Glutamatergic neuron (in vitro differentiated cells): ENCODE results near the gene TADA1. TPM values are rescaled to one million over a fixed set of nuclear protein-coding genes. Genes with fewer than 3 reads are reported as not detected.
A peak's percentile ranks its signal among the peaks of the same experiment; 100 is the strongest.

Source experiments
- DNase-seq: peaks from one replicate; pipeline ENCODE4 v3.0.0; 2022
- H3K27ac Mint-ChIP-seq: one replicate; pipeline ENCODE4 v1.8.0; 2020; ENCODE audit warnings: mild to moderate bottlenecking, mixed read lengths, inconsistent platforms; ENCODE audit not compliant: unreplicated experiment
- H3K27me3 Mint-ChIP-seq: one replicate; pipeline ENCODE4 v1.8.0; 2020; ENCODE audit warnings: mild to moderate bottlenecking, moderate library complexity, mixed read lengths, inconsistent platforms; ENCODE audit not compliant: unreplicated experiment
- H3K36me3 Mint-ChIP-seq: one replicate; pipeline ENCODE4 v1.8.0; 2020; ENCODE audit warnings: mild to moderate bottlenecking, mixed read lengths, inconsistent platforms; ENCODE audit not compliant: unreplicated experiment
- H3K4me1 Mint-ChIP-seq: one replicate; pipeline ENCODE4 v1.8.0; 2020; ENCODE audit warnings: mild to moderate bottlenecking, low read depth, mixed read lengths, inconsistent platforms; ENCODE audit not compliant: unreplicated experiment
- H3K4me3 Mint-ChIP-seq: one replicate; pipeline ENCODE4 v1.8.0; 2020; ENCODE audit warnings: mild to moderate bottlenecking, mixed read lengths, inconsistent platforms; ENCODE audit not compliant: unreplicated experiment
- H3K9me3 Mint-ChIP-seq: one replicate; pipeline ENCODE4 v1.8.0; 2020; ENCODE audit warnings: mild to moderate bottlenecking, moderate library complexity, mixed read lengths, inconsistent platforms; ENCODE audit not compliant: unreplicated experiment
- CTCF ChIP-seq: fragments of 200-600 bp; sonication (generic); IDR thresholded peaks from one replicate; pipeline ENCODE4 v1.5.0; 2021; ENCODE audit not compliant: partially characterized antibody, unreplicated experiment
- long read RNA-seq: library from polyadenylated mRNA; unstranded; transcript quantifications from one replicate; pipeline ENCODE4 v2.0.0, GENCODE V29; 2020; ENCODE audit not compliant: unreplicated experiment
- total RNA-seq: library from RNA; stranded (reverse); fragmentation: NEBNext Ultra II Directional; extraction: Animal tissue kit (Norgen Biotek cat#: 25700); gene quantifications from one replicate; pipeline ENCODE4 v1.2.1, GENCODE V29; 2021; ENCODE audit not compliant: unreplicated experiment

TADA1 gene
- total RNA-seq: 15.9 TPM
- long read RNA-seq, transcript TADA1-201 (8 exons, 2,159 nt): major isoform, 16 of 17 reads
- long read RNA-seq, partial matches to known transcripts: 0 of 17 reads
- long read RNA-seq, other reads (novel, unspliced or antisense): 1 of 17 reads

GRCh38 chr1:166875734-166876539 is at the start of gene TADA1:
TADA1 (minus strand) TSS chr1:166876264; CDS start chr1:166876233, 31 bp downstream.
- H3K27ac Mint-ChIP-seq: peak within 1 kb of the TSS; percentile 94
- H3K36me3 Mint-ChIP-seq: no peaks in the 10 kb centered on the region
- DNase-seq: peak; percentile 99
- H3K27me3 Mint-ChIP-seq: peaks cover 2% of the 10 kb centered on the region
- no peak for TF ChIP-seq CTCF
- peak within 1 kb of the TSS; percentile 93 for H3K4me3 Mint-ChIP-seq
- peaks cover 14% of the 10 kb centered on the region for H3K9me3 Mint-ChIP-seq
- H3K4me1 Mint-ChIP-seq: no peaks in the 10 kb centered on the region

DNA sequence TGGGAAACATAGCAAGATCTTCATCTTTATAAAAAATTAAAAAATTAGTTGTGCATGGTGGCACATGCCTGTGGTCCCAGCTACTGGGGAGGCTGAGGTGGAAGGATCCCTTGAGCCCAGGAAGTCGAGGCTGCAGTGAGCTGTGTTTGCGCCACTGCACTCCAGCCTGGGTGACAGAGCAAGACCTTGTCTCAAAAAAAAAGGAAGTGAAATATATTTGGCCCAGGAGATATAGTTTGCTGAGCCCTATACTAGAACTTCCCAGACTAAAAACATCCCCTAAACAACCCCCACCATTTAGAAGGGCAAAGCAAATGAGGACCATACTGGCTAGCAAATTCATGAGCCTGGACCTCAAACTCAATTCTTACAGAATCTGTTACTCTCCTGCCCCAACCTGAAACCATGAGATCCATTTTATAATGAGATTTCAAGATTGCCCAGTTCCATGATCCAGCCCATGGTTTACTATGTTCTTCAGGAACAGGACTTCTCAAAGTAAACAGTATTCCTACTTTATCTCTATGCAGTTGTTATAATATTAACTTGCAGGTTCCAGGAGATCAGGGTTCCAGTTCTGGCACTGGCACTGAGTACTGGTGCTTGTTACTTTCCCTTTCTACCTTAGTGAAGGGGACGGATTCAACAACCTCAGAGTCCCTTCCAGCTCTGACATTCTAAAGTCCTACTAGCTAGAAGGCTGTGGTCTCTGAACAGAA is 48.9 kb upstream of the TADA1 start:
- no peaks in the 10 kb centered on the region for H3K36me3 Mint-ChIP-seq
- H3K27me3 Mint-ChIP-seq: peaks cover 8% of the 10 kb centered on the region
- H3K4me1 Mint-ChIP-seq: no peaks in the 10 kb centered on the region
- TF ChIP-seq CTCF: no peak
- H3K9me3 Mint-ChIP-seq: peaks cover 1% of the 10 kb centered on the region
- H3K27ac Mint-ChIP-seq: no peak overlapping the region
- no peak for DNase-seq
- no peak overlapping the region for H3K4me3 Mint-ChIP-seq

DNA sequence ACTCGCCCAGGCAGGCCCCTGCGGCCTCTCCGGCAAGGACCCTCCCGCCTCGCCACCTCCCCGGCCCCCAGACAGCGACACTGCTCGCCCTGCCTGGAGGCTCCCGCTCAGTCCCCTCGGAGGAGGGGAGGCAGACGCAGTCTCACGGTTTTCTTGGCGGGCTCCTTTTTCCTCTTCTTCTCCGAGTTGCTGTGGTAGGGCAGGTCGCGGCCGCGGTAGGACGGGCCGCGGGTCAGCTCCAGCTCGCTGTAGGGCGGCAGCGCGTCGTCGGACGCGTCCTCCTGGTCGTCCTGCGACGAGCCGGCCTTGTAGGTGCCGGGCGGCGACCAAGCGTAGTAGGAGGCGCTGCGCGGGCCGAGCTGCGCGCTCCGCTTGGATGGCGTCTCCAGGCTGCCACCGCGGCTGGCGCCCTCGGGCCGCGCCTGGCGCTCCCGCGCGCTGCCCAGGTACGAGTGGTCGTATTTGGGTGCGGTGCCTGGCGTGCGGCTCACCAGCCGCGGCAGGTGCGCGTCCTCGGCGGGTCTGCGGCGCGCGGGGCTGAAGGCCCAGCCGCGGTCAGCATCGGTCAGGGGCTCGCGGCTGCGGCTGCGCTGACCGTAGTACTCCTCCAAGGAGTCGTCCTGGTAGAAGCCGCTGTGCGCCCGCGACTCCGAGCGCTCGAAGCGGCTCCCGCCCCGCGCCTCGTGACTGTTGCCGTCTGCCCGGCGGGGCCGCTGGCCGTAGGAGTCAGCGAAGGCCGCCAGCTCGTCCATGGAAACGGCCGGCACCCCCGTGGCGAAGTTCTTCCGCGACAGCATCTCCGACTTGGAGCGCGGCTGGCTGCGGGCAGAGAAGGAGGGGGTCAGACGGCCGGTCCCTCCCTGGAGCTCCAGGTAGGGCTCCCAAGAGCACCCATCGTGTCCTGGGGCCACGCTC is 44.8 kb upstream of the TADA1 start:
- Mint-ChIP-seq H3K27ac (no peak overlapping the region), H3K27me3 (peaks cover 10% of the 10 kb centered on the region), H3K36me3 (no peaks in the 10 kb centered on the region), H3K9me3 (peaks cover 1% of the 10 kb centered on the region), H3K4me3 (peak overlapping the region; percentile 86), H3K4me1 (no peaks in the 10 kb centered on the region)
- no peak for TF ChIP-seq CTCF
- peak; percentile 64 for DNase-seq

DNA sequence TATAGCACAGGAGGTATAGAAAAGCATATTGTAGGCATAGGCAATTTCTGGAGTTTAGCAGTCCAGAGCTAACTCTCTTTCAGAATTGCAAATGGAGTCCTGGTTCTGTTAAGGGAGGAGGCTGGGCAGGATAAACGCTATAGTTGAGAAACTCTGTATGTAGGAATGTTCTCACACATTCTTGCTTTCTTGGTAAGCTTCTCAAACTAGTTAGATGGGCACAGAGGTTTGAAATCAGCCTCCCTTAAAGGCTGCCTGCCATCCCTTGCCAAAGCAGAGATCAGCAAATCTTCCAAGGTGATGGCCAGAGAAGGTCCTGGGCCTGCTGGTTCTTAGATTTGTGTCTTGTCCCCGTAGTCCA is 42.9 kb upstream of the TADA1 start:
- Mint-ChIP-seq H3K27ac (no peak overlapping the region), H3K4me1 (no peaks in the 10 kb centered on the region), H3K4me3 (no peak overlapping the region), H3K9me3 (peaks cover 1% of the 10 kb centered on the region), H3K36me3 (no peaks in the 10 kb centered on the region), H3K27me3 (peaks cover 9% of the 10 kb centered on the region)
- DNase-seq: no peak
- no peak for TF ChIP-seq CTCF
